ENCODE measurements around the gene TMEM204. TPM values are rescaled to one million over a fixed set of nuclear protein-coding genes. Genes with fewer than 3 reads are reported as not detected.

The TMEM204 gene
- total RNA-seq, 2 experiments from 2014 or later = 35.1 to 35.6 TPM

DNA sequence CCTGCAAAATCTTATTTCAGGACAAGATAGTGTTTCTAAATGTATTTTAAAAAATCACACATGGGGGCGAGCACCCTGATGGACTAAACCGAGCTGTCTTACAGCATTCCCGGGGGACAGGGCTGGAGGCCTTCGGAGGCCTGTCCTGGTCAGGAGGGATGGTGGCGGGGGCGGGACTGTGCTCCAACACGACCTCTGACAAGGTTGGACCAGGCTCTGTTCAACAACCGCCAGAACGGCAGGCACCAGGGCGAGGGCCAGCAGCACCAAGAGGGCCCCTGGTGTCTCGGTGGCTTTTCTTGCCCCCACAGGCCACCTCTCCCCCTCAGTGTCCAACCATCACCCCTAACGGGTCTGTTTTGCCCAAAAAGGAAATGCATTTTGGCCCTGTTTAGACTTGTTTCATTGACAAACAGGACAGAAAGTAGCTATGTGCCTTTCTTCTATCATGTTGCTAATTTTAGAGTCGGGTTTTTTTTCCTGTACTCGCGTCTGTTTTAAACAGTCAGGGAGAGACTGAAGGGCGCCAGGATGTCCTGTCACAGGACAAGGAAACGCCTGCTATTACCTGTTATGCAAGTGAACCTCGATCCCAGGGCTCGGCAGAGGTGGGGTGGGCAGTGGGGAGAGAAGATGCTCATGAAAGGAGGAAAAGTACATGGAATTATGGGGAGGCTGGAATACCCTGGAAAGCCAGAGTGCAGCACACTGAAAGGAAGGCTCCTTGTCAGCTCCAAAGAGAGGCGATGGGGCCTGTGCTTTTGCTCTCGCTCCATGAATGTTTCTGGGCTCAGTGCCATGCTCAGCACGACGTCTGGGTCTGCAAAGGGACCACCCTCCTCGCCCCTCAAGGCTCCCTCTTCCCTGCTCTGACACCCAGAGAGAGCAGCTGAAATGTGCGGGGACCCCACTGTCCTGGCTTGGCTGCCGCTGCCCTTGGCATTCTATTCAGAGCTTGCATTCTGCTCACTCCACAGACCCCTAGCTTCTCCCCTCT, 11.9 kb downstream of the TMEM204 start:
- Mint-ChIP-seq H3K27me3 (ENCODE audit: low read depth) (no peaks in the 10 kb centered on the region), H3K36me3 (ENCODE audit: low read depth) (peaks cover 54% of the 10 kb centered on the region), H3K27ac (peak overlapping the region; percentile 68), H3K9me3 (ENCODE audit: insufficient read depth) (no peaks in the 10 kb centered on the region), H3K4me3 (peak overlapping the region; percentile 28), H3K4me1 (ENCODE audit: low read depth) (peaks cover 45% of the 10 kb centered on the region)
- ATAC-seq (no peak), DNase-seq (no peak)
- ChIA-PET POLR2A (no interaction called here), CTCF (interaction anchor here (0.8 to 1.4 kb wide), 3 partner anchors 10 to 15 kb away, joined by 4 read pairs; partner anchors contain the start of gene TMEM204)

DNA sequence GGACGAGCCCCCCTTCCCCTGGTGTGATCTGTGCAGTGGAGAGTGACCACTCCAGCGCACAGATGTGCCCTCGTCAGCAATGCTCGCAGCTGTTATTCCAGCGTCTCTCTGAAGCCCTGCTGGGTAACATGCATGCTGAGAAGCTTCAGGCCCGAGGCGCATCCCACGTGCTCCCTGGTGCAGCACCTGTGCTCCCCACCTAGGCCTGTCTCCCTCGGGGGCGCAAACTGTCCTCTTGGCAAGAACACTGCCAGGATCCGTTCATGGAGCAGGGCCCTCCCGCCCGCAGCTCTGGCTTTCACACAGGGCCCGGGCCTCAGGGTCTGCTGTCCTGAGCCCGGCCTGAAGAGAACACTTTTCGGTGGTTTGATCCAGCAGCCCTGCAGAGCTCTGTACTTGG, 13.0 kb downstream of the TMEM204 start:
- Mint-ChIP-seq H3K4me3 (no peak overlapping the region), H3K4me1 (ENCODE audit: low read depth) (peaks cover 38% of the 10 kb centered on the region), H3K27ac (no peak overlapping the region), H3K36me3 (ENCODE audit: low read depth) (peaks cover 49% of the 10 kb centered on the region), H3K27me3 (ENCODE audit: low read depth) (no peaks in the 10 kb centered on the region), H3K9me3 (ENCODE audit: insufficient read depth) (no peaks in the 10 kb centered on the region)
- POLR2A ChIA-PET = no interaction called here
- no peak for ATAC-seq
- no peak for DNase-seq
- CTCF ChIA-PET = interaction anchor here (1.4 kb wide), 1 partner anchor 14 kb away, joined by 4 read pairs; no protein-coding TSS in a partner anchor

DNA sequence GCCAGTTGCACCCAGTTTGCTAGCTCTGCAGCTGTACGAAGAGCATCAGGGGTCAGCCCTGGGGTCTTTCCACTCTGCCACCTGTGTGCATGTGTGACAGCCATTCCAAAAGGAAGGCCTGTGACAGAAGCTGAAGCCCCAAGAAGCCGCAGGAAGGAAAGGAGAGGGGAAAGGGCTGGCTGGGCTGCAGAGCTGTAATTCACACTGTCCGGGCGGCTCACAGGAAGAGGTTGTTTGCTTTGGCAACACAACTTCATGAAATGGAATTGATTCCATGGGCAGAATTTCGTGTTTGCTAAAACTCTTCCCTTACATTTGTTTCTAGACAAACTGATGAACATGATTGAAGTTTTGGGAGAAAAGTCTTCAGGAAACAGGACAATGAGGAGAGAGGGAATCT, 14.8 kb downstream of the TMEM204 start:
- DNase-seq (no peak), ATAC-seq (no peak)
- peaks cover 41% of the 10 kb centered on the region for H3K36me3 Mint-ChIP-seq (ENCODE audit: low read depth)
- no peak overlapping the region for H3K27ac Mint-ChIP-seq
- peaks cover 23% of the 10 kb centered on the region for H3K4me1 Mint-ChIP-seq (ENCODE audit: low read depth)
- CTCF ChIA-PET = interaction anchor here (0.9 kb wide), 1 partner anchor 10 kb away, joined by 3 read pairs; no protein-coding TSS in a partner anchor
- H3K4me3 Mint-ChIP-seq = no peak overlapping the region
- POLR2A ChIA-PET = no interaction called here
- H3K9me3 Mint-ChIP-seq (ENCODE audit: insufficient read depth) = no peaks in the 10 kb centered on the region
- H3K27me3 Mint-ChIP-seq (ENCODE audit: low read depth) = no peaks in the 10 kb centered on the region

DNA sequence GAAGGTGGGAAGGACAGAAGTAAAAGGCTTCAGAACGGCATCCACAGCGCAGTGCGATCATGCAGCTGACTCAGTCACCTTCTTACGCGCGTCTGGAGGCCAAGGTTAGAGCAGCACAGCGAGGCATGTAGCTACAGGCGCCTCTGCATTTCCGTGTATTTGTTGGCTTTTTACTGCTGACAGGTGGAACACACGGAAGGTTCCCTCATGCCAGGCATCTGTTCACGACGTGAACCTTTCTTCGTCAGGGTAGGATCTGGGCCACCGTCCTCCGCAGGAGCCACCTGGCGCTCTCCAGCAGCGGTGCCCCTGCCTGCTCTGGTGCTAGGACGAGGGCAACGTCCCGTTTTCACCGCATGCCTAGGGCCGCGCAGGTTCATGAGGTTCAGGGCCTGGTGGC, 15.3 kb downstream of the TMEM204 start:
- peaks cover 18% of the 10 kb centered on the region for H3K4me1 Mint-ChIP-seq (ENCODE audit: low read depth)
- H3K4me3 Mint-ChIP-seq = no peak overlapping the region
- H3K27ac Mint-ChIP-seq = no peak overlapping the region
- peaks cover 38% of the 10 kb centered on the region for H3K36me3 Mint-ChIP-seq (ENCODE audit: low read depth)
- no peaks in the 10 kb centered on the region for H3K9me3 Mint-ChIP-seq (ENCODE audit: insufficient read depth)
- H3K27me3 Mint-ChIP-seq (ENCODE audit: low read depth) = no peaks in the 10 kb centered on the region
- ATAC-seq (no peak), DNase-seq (no peak)
- POLR2A ChIA-PET = no interaction called here
- CTCF ChIA-PET = interaction anchor here (0.9 kb wide), 1 partner anchor 10 kb away, joined by 3 read pairs; no protein-coding TSS in a partner anchor

DNA sequence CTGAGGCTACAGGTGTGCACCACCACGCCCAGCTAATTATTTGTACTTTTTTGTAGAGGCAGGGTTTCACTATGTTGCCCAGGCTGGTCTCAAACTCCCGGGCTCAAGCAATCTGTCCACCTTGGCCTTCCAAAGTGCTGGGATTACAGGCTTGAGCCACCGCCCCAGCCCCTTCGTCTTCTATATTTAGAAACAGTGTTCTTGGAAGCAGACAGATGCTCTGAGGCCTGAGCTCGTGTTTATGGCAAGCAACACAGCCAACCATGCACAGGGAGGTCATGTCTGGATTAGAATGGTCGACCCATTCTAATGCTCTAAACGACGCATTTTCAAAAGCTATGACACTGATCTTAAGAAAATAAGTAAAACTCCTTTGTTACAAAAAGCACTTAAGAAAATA, 16.6 kb downstream of the TMEM204 start:
- Mint-ChIP-seq H3K27ac (no peak overlapping the region), H3K27me3 (ENCODE audit: low read depth) (no peaks in the 10 kb centered on the region), H3K4me1 (ENCODE audit: low read depth) (peaks cover 9% of the 10 kb centered on the region), H3K4me3 (no peak overlapping the region), H3K36me3 (ENCODE audit: low read depth) (peaks cover 42% of the 10 kb centered on the region), H3K9me3 (ENCODE audit: insufficient read depth) (no peaks in the 10 kb centered on the region)
- CTCF ChIA-PET = no interaction called here
- POLR2A ChIA-PET = no interaction called here
- ATAC-seq (no peak), DNase-seq (no peak)

DNA sequence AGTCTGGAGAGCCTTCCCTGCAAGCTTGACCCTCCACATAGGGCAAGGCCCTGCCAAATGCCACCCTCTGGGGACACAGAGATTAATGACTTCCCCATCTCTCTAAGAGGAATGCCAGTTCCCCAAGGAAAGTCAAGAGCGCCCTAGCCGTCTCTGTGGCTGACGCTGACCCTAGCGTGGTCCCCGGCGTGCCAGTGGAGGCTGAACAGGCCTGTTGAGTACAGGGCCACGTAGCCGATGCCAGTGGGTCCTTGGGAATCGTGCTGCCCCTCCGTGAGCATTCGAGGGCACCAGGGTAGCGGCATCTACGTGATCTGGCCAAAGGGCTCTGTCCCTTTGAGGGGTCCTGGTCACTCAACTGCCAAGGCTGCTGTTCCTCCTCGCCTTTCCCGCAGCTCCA, 17.2 kb downstream of the TMEM204 start:
- H3K4me3 Mint-ChIP-seq = no peak overlapping the region
- peaks cover 3% of the 10 kb centered on the region for H3K4me1 Mint-ChIP-seq (ENCODE audit: low read depth)
- no peak for ATAC-seq
- no peak overlapping the region for H3K27ac Mint-ChIP-seq
- ChIA-PET POLR2A (no interaction called here), CTCF (no interaction called here)
- no peak for DNase-seq
- H3K9me3 Mint-ChIP-seq (ENCODE audit: insufficient read depth) = no peaks in the 10 kb centered on the region
- peaks cover 44% of the 10 kb centered on the region for H3K36me3 Mint-ChIP-seq (ENCODE audit: low read depth)
- H3K27me3 Mint-ChIP-seq (ENCODE audit: low read depth) = no peaks in the 10 kb centered on the region

DNA sequence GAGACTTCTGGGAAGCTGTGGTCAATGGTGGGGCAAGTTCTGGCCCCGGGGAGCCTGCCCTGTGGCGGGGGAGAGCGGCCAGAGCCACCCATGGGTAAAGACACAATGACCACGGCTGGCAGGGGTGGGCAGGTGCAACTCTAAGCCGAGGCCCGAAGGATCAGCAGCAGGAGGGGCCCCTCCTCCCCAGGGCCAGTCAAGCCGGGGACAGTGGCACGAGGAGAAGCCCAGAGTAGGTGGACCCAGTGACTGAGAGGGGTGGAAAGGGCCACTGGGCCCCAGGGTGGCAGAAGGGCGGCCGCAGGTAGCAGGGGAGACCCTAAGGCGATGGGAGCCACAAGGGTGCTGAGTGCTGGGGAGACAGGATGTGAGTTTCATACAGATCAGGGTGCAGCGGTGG, 17.7 kb downstream of the TMEM204 start:
- Mint-ChIP-seq H3K27ac (no peak overlapping the region), H3K27me3 (ENCODE audit: low read depth) (no peaks in the 10 kb centered on the region), H3K9me3 (ENCODE audit: insufficient read depth) (no peaks in the 10 kb centered on the region), H3K4me1 (ENCODE audit: low read depth) (no peaks in the 10 kb centered on the region), H3K4me3 (no peak overlapping the region), H3K36me3 (ENCODE audit: low read depth) (peaks cover 46% of the 10 kb centered on the region)
- CTCF ChIA-PET = no interaction called here
- POLR2A ChIA-PET = no interaction called here
- DNase-seq (no peak), ATAC-seq (no peak)

DNA sequence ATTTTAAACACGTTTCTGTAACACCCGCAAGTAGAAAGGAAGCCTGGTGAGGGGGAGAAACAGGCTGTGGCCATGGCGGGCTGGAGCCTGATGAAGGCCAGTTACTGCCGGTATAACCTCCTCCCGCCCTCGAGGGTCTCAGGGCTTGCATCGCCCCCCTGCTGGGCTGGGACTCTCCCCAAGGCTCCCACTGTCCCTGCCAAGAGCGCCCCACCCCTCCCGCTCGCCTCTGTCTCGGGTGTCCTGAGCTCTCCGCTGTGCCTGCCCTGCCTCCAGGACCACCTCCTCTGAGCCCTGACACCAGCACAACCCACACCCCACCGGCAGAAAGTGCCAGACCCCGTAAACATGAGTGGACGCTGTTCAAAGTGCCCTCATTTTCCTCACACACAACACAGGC, 18.7 kb downstream of the TMEM204 start:
- Mint-ChIP-seq H3K4me1 (ENCODE audit: low read depth) (no peaks in the 10 kb centered on the region), H3K4me3 (no peak overlapping the region), H3K9me3 (ENCODE audit: insufficient read depth) (no peaks in the 10 kb centered on the region), H3K27me3 (ENCODE audit: low read depth) (no peaks in the 10 kb centered on the region), H3K36me3 (ENCODE audit: low read depth) (peaks cover 43% of the 10 kb centered on the region), H3K27ac (peak overlapping the region; percentile 20)
- ChIA-PET CTCF (no interaction called here), POLR2A (no interaction called here)
- no peak for ATAC-seq
- no peak for DNase-seq

DNA sequence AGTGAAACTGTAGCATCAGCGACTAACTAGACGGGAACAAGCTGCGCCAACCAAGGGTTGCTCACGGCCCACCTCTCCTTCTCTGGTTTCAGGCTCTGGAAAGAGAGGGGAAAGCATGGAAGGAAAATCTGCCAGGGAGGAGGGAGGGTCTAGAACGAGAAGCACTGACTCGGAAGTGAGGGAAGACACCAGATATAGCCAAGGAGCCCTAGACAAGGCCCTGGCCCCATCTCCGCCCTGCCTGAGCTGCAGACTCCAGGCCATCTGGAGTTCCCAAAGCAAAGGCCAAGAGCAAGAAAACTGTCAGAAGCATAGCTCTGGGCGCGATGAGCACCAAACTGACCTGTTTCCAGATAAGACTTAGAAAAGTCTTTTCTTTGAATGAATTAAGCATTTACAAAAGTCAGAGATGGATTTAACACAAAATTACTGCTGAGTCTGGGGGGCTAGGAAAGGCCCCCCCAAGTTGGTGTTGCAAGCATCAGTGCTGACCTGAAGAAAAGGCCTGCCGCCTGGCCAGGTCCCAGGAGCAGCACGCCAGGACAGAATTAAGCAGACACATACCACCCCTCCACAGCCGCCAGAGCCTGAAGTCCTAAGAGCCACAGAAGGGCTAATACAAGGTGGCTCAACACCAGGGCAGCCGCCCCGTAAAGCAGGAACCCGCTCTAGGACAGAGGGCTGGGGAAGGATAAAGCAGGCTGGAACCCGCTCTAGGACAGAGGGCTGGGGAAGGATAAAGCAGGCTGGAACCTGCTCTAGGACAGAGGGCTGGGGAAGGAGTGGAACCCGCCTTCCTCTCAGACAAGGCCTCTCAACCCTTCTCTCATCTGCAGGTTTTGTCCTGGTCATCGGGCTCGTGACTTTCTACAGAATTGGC, 20.7 kb downstream of the TMEM204 start:
- no peak overlapping the region for H3K27ac Mint-ChIP-seq
- H3K36me3 Mint-ChIP-seq (ENCODE audit: low read depth) = peaks cover 40% of the 10 kb centered on the region
- no peaks in the 10 kb centered on the region for H3K9me3 Mint-ChIP-seq (ENCODE audit: insufficient read depth)
- DNase-seq (no peak), ATAC-seq (no peak)
- POLR2A ChIA-PET = interaction anchor here (0.9 kb wide), 1 partner anchor 66 kb away, joined by 4 read pairs; no protein-coding TSS in a partner anchor
- H3K27me3 Mint-ChIP-seq (ENCODE audit: low read depth) = no peaks in the 10 kb centered on the region
- H3K4me1 Mint-ChIP-seq (ENCODE audit: low read depth) = peaks cover 8% of the 10 kb centered on the region
- CTCF ChIA-PET = no interaction called here
- no peak overlapping the region for H3K4me3 Mint-ChIP-seq

DNA sequence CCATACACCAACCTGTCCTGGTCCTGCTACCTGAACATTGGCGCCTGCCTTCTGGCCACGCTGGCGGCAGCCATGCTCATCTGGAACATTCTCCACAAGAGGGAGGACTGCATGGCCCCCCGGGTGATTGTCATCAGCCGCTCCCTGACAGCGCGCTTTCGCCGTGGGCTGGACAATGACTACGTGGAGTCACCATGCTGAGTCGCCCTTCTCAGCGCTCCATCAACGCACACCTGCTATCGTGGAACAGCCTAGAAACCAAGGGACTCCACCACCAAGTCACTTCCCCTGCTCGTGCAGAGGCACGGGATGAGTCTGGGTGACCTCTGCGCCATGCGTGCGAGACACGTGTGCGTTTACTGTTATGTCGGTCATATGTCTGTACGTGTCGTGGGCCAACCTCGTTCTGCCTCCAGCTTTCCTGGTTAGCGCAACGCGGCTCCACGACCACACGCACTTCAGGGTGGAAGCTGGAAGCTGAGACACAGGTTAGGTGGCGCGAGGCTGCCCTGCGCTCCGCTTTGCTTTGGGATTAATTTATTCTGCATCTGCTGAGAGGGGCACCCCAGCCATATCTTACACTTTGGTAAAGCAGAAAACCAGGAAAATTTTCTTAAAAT, 21.5 kb downstream of the TMEM204 start:
- Mint-ChIP-seq H3K27ac (no peak overlapping the region), H3K36me3 (ENCODE audit: low read depth) (peaks cover 37% of the 10 kb centered on the region), H3K4me1 (ENCODE audit: low read depth) (peaks cover 15% of the 10 kb centered on the region), H3K27me3 (ENCODE audit: low read depth) (no peaks in the 10 kb centered on the region), H3K9me3 (ENCODE audit: insufficient read depth) (no peaks in the 10 kb centered on the region), H3K4me3 (no peak overlapping the region)
- ATAC-seq (no peak), DNase-seq (no peak)
- ChIA-PET CTCF (no interaction called here), POLR2A (no interaction called here)

DNA sequence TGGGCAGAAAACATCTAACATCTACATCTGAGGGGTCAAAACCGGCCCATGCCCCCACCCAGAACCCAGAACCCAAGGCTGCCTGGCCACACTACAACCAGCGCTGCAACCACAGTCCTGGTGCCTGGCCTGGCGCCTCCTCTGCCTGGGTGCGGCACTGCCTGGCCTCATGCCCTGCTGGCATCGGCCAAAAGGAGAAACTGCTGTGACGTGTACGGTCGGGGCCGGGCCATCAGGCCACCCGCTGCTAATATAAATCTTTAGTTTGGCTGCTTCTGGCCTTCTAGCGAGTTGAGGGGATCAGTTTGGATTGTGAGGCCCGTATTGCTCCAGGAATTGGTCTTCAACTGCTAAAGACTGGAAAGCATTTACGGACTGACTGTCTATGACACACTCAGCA, 22.8 kb downstream of the TMEM204 start:
- ChIA-PET CTCF (no interaction called here), POLR2A (no interaction called here)
- Mint-ChIP-seq H3K4me1 (ENCODE audit: low read depth) (peaks cover 25% of the 10 kb centered on the region), H3K36me3 (ENCODE audit: low read depth) (peaks cover 37% of the 10 kb centered on the region), H3K4me3 (no peak overlapping the region), H3K27me3 (ENCODE audit: low read depth) (no peaks in the 10 kb centered on the region), H3K27ac (no peak overlapping the region), H3K9me3 (ENCODE audit: insufficient read depth) (no peaks in the 10 kb centered on the region)
- no peak for DNase-seq
- no peak for ATAC-seq
